Liver (tissue), 9 donors: ENCODE data around the gene RAD1. TPM values are rescaled to one million over a fixed set of nuclear protein-coding genes. Genes with fewer than 3 reads are reported as not detected.

Experiments
- DNase-seq: peaks from one replicate; pipeline ENCODE4 v3.0.0-alpha.2; 2017; ENCODE audit warnings: low spot score
- H3K27ac ChIP-seq, 2 donors: one replicate each; pipeline ENCODE4 v1.7.0; 2013; ENCODE audit warnings: inconsistent platforms in 2 of 2, low read length in 2 of 2, control low read depth in 1 of 2, low read depth in 1 of 2, mild to moderate bottlenecking in 1 of 2
- H3K27me3 ChIP-seq, 4 donors: one replicate each; pipeline versions ENCODE4 v1.6.1 to v1.7.0; 2013; ENCODE audit warnings: low read length in 3 of 4, inconsistent platforms in 1 of 4, mild to moderate bottlenecking in 1 of 4, moderate library complexity in 1 of 4; ENCODE audit not compliant: control insufficient read depth in 4 of 4, insufficient read depth in 4 of 4
- H3K36me3 ChIP-seq, 4 donors: one replicate each; pipeline versions ENCODE4 v1.6.1 to v1.7.0; 2013; ENCODE audit warnings: low read length in 3 of 4, mild to moderate bottlenecking in 3 of 4, low read depth in 1 of 4, moderate library complexity in 1 of 4; ENCODE audit not compliant: control insufficient read depth in 4 of 4, insufficient read depth in 3 of 4
- H3K4me1 ChIP-seq, 4 donors: one replicate each; pipeline versions ENCODE4 v1.6.1 to v1.7.0; 2013; ENCODE audit warnings: low read length in 3 of 4, mild to moderate bottlenecking in 3 of 4, moderate library complexity in 1 of 4; ENCODE audit not compliant: control insufficient read depth in 4 of 4, insufficient read depth in 4 of 4
- H3K4me3 ChIP-seq, 3 donors: one replicate each; pipeline versions ENCODE4 v1.6.1 to v1.7.0; 2013; ENCODE audit warnings: low read length in 3 of 3, control low read depth in 1 of 3, low read depth in 1 of 3, mild to moderate bottlenecking in 1 of 3
- H3K9ac ChIP-seq, 2 donors: one replicate each; pipeline ENCODE4 v1.7.0; 2013; ENCODE audit warnings: low read length in 2 of 2, mild to moderate bottlenecking in 2 of 2, moderate library complexity in 2 of 2, control low read depth in 1 of 2, low read depth in 1 of 2
- H3K9me3 ChIP-seq, 4 donors: one replicate each; pipeline versions ENCODE4 v1.6.1 to v1.7.0; 2013; ENCODE audit warnings: low read length in 3 of 4; ENCODE audit not compliant: control insufficient read depth in 4 of 4
- ATF3 ChIP-seq: IDR thresholded peaks from 2 replicates; pipeline ENCODE4 v1.6.1; 2016; ENCODE audit warnings: antibody characterized with exemption
- CTCF ChIP-seq: fragments of 150-350 bp; IDR thresholded peaks from 2 replicates; pipeline ENCODE4 v1.5.1; 2017; ENCODE audit warnings: improper control_type of control experiment, low read depth, low read length; ENCODE audit not compliant: missing input control
- EGR1 ChIP-seq, 2 donors: IDR thresholded peaks; 2 replicates each; pipeline ENCODE4 v1.6.1; 2016 to 2018; ENCODE audit warnings: antibody characterized with exemption in 2 of 2, low read depth in 2 of 2
- FOXA1 ChIP-seq: IDR thresholded peaks from 2 replicates; pipeline ENCODE4 v1.6.1; 2016; ENCODE audit warnings: antibody characterized with exemption
- FOXA2 ChIP-seq: IDR thresholded peaks from 2 replicates; pipeline ENCODE4 v1.6.1; 2016; ENCODE audit warnings: antibody characterized with exemption
- GABPA ChIP-seq, 2 donors: IDR thresholded peaks in 1 of 2; conservative IDR thresholded peaks in 1 of 2; 2 replicates each; pipeline ENCODE4 v1.6.1; 2016; ENCODE audit warnings: antibody characterized with exemption in 2 of 2, mild to moderate bottlenecking in 1 of 2, moderate library complexity in 1 of 2
- HNF4A ChIP-seq, 2 donors: conservative IDR thresholded peaks; 2 replicates each; pipeline ENCODE4 v1.6.1; 2016; ENCODE audit warnings: antibody characterized with exemption in 2 of 2, mild to moderate bottlenecking in 2 of 2
- HNF4G ChIP-seq: IDR thresholded peaks from 2 replicates; pipeline ENCODE4 v1.6.1; 2016; ENCODE audit warnings: antibody characterized with exemption
- JUND ChIP-seq, 2 donors: IDR thresholded peaks; 2 replicates each; pipeline ENCODE4 v1.6.1; 2016; ENCODE audit warnings: antibody characterized with exemption in 2 of 2
- MAX ChIP-seq: IDR thresholded peaks from 2 replicates; pipeline ENCODE4 v1.6.1; 2016; ENCODE audit warnings: antibody characterized with exemption
- NR2F2 ChIP-seq: IDR thresholded peaks from 2 replicates; pipeline ENCODE4 v1.6.1; 2016; ENCODE audit warnings: antibody characterized with exemption
- RAD21 ChIP-seq, 2 donors: IDR thresholded peaks; 2 replicates each; pipeline ENCODE4 v1.6.1; 2016; ENCODE audit warnings: antibody characterized with exemption in 2 of 2, mild to moderate bottlenecking in 2 of 2
- REST ChIP-seq: IDR thresholded peaks from 2 replicates; pipeline ENCODE4 v1.6.1; 2016; ENCODE audit warnings: antibody characterized with exemption, mild to moderate bottlenecking
- RXRA ChIP-seq, 2 donors: IDR thresholded peaks; 2 replicates each; pipeline ENCODE4 v1.6.1; 2017 to 2018; ENCODE audit warnings: antibody characterized with exemption in 2 of 2, mild to moderate bottlenecking in 1 of 2
- YY1 ChIP-seq: IDR thresholded peaks from 2 replicates; pipeline ENCODE4 v1.6.1; 2016; ENCODE audit warnings: antibody characterized with exemption, mild to moderate bottlenecking
- WGBS: extraction: QIAGEN DNeasy Blood & Tissue Kit; methylation state at CpG from one replicate; pipeline ENCODE4 v1.1.7; 2013; 5-methylcytosine and 5-hydroxymethylcytosine counted together
- polyA plus RNA-seq, 2 donors: library from polyadenylated mRNA; stranded (reverse) in 1 of 2; unstranded in 1 of 2; fragments of 200-250 nt in 1 of 2; fragments of >200 nt in 1 of 2; fragmentation: Nextera tagmentation in 1 of 2; extraction: Ambion mirVana in 1 of 2; gene quantifications; one replicate each; pipeline versions ENCODE4 v1.2.1 to v1.2.3, GENCODE V29; 2013 to 2015
- total RNA-seq, 2 donors: library from RNA; depleted of rRNA; stranded (reverse); fragments of >200 nt; gene quantifications; one replicate each; pipeline ENCODE4 v1.2.3, GENCODE V29; 2014
- donor health status: healthy.
- donor health status: healthy.
- donor health status: healthy.
- donor health status: healthy.
- donor health status: healthy.

RAD1 gene
- total and polyA plus RNA-seq, 4 donors = 7.2 to 17.5 (median 9.2) TPM

- Histone ChIP-seq H3K4me1 (peaks cover 0 to 5% (median 0%) of the 10 kb centered on the region in 4 donors), H3K9ac (no peak overlapping the region), H3K36me3 (no peaks in the 10 kb centered on the region), H3K27me3 (no peaks in the 10 kb centered on the region), H3K27ac (no peak overlapping the region), H3K9me3 (no peaks in the 10 kb centered on the region), H3K4me3 (no peak overlapping the region)
- WGBS = 96% methylated on average over 3 of the region's 3 CpGs
- DNase-seq = no peak
- TF ChIP-seq GABPA (IDR thresholded peaks at IDR 0.05 in 1 of 2, conservative IDR thresholded peaks at IDR 0.05 in 1 of 2) (no peak), FOXA2 (no peak), FOXA1 (no peak), HNF4G (no peak), MAX (no peak), NR2F2 (no peak), REST (no peak)
Observed at GRCh38 chr5:34867660-34868059, 47.6 kb downstream of the RAD1 start.

- Histone ChIP-seq H3K9me3 (no peaks in the 10 kb centered on the region), H3K36me3 (no peaks in the 10 kb centered on the region), H3K9ac (no peak overlapping the region), H3K4me3 (no peak overlapping the region), H3K4me1 (peaks cover 0 to 5% (median 0%) of the 10 kb centered on the region in 4 donors), H3K27ac (no peak overlapping the region), H3K27me3 (no peaks in the 10 kb centered on the region)
- no peak for DNase-seq
- 82% methylated on average over 3 of the region's 3 CpGs for WGBS
- TF ChIP-seq FOXA1 = no peak
- TF ChIP-seq ATF3 = no peak
- TF ChIP-seq RXRA (IDR thresholded peaks at IDR 0.05) = no peak
- TF ChIP-seq REST = no peak
- no peak for TF ChIP-seq HNF4G
Observed at GRCh38 chr5:34866989-34867471, 48.3 kb downstream of the RAD1 start.

- no peaks in the 10 kb centered on the region for H3K36me3 ChIP-seq
- no peak overlapping the region for H3K9ac ChIP-seq
- peaks cover 0 to 5% (median 0%) of the 10 kb centered on the region in 4 donors for H3K4me1 ChIP-seq
- H3K9me3 ChIP-seq = no peaks in the 10 kb centered on the region
- H3K27ac ChIP-seq = no peak overlapping the region
- TF ChIP-seq JUND (IDR thresholded peaks at IDR 0.05) (no peak), NR2F2 (no peak), MAX (no peak), HNF4A (conservative IDR thresholded peaks at IDR 0.05) (no peak), CTCF (no peak), RXRA (IDR thresholded peaks at IDR 0.05) (no peak), EGR1 (IDR thresholded peaks at IDR 0.05; ENCODE audit: low read depth in 2 of 2) (no peak), ATF3 (no peak), RAD21 (IDR thresholded peaks at IDR 0.05) (no peak), YY1 (no peak), GABPA (IDR thresholded peaks at IDR 0.05 in 1 of 2, conservative IDR thresholded peaks at IDR 0.05 in 1 of 2) (no peak)
- no peak for DNase-seq
- 97% methylated on average over 2 of the region's 2 CpGs for WGBS
- H3K4me3 ChIP-seq = no peak overlapping the region
- no peaks in the 10 kb centered on the region for H3K27me3 ChIP-seq
Observed at GRCh38 chr5:34865091-34865490, 50.2 kb downstream of the RAD1 start.
